ENCODE measurements around the gene IFFO2.
"Not testable (repeated sequence)": the region's sequence is repeated elsewhere in the genome, so short reads cannot be mapped to it uniquely, and the experiment has no call there.

IFFO2 gene

GRCh38 chr1:18893120-18893519 lies 63.4 kb downstream of the IFFO2 start:
- DNase-seq (ENCODE audit: low spot score) = no peak

DNA sequence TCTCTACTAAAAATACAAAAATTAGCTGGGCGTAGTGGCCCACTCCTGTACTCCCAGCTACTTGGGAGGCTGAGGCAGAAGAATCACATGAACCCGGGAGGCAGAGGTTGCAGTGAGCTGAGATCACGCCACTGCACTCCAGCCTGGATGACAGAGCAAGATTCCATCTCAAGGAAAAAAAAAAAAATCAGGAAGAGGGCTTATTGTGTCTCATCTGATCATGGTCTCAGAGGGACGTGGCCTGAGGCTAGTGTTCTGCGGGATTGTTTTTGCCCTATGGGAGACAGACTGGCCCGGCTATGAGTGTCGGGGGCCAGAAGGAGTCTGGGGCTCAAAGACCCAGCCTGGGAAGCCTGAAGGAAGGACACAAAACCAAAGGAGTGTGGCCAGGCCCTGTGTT lies 64.6 kb downstream of the IFFO2 start:
- DNase-seq (ENCODE audit: low spot score) = not testable (repeated sequence)

- DNase-seq (ENCODE audit: low spot score) = no peak
Measured at GRCh38 chr1:18891426-18891780, 65.1 kb downstream of the IFFO2 start.

DNA sequence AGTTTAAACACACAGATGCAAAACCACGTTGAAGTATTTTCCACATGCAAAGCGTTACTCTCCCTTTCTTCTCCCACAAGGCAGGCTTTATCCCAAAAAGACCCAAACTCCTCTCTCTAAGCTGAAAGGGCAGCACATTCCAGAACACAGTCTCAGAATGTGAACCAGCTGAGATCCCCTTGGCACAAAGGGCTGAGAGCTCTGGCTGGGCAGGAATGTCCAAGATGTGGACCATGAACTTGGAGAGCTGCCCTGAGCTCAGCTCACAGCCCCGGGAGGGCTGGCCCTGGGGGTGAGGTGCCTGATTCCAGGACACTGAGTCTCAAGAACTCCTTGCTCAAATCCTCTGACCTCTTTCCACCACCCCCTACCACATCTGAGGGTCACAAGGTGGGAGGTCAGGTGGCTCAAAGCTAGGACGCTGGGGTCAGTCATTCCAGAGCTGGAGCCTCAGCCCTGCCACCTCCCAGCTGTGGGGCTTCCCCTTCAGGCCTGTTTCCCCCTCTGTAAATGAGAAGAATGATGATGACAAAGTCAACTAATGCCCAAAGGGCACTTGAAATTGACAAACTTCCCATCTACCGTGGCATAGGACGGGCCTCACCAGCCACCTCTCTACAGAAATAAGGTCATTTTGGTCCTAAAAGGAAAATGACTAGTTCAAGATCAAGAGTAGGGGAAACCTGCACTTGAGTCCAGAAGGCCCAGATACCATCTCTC lies 65.6 kb downstream of the IFFO2 start:
- no peak for DNase-seq (ENCODE audit: low spot score)

- no peak for DNase-seq (ENCODE audit: low spot score)
Measured at GRCh38 chr1:18886003-18886335, 70.5 kb downstream of the IFFO2 start.

DNA sequence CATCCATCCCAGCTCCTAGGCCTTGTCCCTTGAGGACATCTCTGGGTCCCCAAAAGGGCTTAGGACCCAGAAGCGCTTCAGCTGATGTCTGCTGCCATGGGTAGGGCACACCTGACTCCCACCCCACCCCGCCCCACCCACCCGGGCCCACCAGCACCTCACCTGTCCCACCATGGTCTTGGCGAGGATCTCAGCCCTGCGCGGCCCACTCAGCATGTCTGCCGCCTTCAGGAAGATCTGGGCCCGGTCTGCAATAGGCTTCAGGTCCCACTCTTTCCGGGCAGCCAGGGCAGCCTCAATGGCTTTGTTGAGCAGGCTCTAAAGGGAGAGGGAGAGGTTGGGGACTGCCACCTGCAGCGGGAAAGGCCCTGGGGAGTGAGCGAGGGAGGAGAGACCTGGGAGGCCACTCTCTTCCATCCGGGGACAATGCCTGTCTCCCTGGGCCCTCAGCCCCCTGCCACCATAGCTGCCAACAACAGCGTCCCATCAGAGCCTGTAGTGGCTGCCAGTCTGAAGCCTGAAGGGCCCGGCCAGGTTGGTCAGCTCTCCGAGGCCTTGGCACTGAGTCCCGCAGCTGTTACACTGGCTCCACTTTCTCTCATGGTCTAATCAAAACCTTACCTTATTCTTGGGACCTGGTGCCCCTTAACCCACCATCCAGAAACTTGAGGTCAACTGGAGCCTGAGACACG lies 71.0 kb downstream of the IFFO2 start:
- DNase-seq (ENCODE audit: low spot score) = no peak

DNA sequence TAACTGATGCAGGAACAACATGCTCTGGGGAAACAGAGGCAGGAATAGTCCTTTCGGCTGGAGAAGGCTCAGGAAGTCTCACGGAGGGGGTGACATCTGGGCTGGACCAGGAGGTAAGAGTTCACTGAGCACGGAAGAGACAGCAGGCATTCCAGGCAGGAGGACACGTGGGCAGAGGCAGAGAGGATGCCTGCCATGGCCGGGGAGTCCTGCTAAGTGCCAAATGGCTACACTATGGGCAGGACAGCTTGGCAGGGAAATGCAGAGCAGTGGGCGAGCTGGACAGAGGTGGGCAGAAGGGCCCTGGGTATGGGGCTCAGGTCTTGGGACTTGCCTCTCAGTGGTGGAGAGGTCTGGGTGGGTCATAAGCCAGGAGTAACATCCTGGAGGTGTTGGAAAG lies 71.7 kb downstream of the IFFO2 start:
- no peak for DNase-seq (ENCODE audit: low spot score)

- no peak for DNase-seq (ENCODE audit: low spot score)
Measured at GRCh38 chr1:18884419-18884717, 72.1 kb downstream of the IFFO2 start.

DNA sequence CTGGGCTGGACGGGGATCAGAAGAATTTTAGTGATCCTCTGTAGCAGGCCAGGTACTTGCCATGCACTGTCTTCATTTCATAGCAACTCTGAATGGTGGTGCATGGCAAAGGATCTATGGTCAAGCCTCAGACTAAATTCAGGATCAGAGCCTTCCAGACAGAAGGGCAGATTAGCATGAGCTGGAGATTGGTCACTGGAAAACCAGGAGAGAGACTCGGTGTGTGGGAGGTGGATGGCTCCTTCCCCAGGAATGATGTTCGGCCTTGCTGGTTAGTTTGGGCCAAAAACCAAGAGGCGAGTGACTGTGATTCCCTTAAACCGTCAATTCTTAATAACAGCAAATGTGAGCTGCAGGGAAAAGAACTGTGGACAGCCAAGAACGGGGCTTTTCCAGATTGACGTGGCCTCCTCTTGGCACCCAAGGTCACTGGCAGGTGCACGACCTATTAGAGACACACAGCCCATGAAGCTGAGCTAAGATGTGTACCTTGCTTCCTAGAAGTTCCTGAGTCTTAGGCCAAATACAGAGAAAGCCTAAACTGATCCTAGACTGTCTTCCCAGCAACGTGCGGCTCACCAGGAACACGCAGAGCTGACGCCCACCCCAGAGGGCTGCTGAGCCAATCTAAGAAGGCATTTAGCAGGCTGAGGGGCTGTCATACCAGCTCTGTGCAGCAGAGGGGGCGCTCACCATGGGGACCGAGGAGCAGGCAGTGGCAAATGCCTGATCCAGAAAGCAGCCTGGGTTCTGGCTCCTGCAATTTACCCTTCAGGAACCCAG lies 72.6 kb downstream of the IFFO2 start:
- DNase-seq (ENCODE audit: low spot score) = peak; percentile 45

- DNase-seq (ENCODE audit: low spot score) = no peak
Measured at GRCh38 chr1:18883079-18883478, 73.4 kb downstream of the IFFO2 start.

DNA sequence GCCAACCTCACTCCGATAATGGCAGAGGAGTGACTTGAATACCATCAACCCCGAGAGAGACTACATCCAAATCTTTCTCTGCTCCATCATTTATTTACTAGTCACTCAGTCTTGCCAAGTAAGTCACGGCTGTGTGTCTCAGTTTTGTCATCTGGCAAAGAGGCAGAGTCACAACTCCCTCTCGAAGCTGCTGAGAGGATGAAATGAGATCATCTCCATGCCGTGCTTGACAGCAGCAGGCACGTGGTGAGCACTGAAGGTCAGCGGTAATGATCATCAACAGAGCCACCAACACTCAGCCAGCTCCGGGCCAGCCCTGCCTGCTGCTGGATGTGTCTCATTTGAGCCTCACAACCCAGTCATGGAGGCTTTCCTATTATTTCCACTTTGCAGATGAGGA lies 74.0 kb downstream of the IFFO2 start:
- no peak for DNase-seq (ENCODE audit: low spot score)

GRCh38 chr1:18881642-18882431 lies 74.6 kb downstream of the IFFO2 start:
- DNase-seq (ENCODE audit: low spot score) = no peak

DNA sequence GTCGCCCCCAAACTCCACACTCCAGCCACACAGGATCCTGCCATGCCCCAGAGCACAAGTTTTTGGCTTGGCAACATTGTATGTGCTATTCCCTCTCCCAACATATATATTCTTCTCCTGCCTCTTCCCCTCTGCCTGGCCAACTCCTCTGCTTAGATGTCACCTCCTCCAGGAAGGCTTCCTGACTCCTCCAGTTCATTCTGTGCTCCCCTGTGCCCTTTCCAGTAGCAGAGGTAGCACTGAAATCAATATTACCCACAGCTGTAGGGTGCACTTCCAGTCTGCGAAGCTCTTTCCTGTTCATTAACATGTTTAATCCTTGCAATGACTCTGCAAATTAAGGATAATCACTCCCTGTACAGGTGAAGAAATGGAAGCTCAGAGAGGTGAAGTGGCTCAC lies 75.3 kb downstream of the IFFO2 start:
- no peak for DNase-seq (ENCODE audit: low spot score)

DNA sequence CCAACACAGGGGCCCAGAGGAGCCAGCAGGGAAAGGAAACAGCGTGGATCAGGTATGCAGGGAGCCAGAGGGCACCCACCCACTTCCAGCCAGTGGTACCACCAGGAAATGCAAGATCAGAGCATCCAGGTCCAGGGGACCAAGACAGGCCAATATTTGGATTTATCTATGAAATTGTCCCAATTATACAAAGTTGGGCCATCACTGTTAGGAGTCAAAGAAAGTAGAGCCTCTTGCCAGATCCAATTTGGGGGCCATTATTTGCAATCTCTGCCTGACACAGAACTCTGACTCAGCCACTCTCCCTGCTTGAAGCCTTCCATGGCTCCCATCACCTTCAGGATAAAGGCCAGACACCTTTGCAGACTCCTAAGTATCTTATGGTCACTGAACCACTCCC lies 75.9 kb downstream of the IFFO2 start:
- no peak for DNase-seq (ENCODE audit: low spot score)

GRCh38 chr1:18879791-18880309 lies 76.6 kb downstream of the IFFO2 start:
- DNase-seq (ENCODE audit: low spot score) = no peak

DNA sequence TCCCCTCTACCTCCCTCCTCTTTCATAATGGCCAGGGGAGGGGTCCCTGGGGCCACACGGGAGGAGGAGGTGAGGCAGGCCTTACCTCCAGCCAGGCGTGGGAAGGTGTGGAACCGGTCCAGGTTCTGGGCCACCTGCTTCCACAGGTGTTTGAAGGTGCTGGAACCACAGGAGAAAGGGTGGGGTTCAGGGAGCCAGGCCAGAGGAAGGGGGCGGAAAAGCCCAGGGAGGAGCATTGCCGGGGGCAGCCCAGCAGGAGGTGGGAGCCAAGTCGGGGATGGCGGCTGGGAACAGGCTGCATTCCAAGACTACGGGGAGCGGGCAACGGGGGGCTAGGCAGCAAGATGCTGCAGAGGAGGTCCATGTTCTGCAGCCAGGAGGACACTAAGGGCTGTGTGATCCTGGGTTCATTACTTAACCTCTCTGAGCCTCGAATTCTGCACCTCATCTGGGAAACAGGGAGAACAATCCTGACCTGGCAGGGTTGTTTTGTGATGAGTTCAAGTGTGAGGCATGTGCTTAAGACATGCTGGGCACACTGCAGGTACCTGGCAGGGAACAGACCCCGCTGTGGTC lies 77.2 kb downstream of the IFFO2 start:
- no peak for DNase-seq (ENCODE audit: low spot score)

- no peak for DNase-seq (ENCODE audit: low spot score)
Measured at GRCh38 chr1:18878538-18879214, 77.8 kb downstream of the IFFO2 start.

DNA sequence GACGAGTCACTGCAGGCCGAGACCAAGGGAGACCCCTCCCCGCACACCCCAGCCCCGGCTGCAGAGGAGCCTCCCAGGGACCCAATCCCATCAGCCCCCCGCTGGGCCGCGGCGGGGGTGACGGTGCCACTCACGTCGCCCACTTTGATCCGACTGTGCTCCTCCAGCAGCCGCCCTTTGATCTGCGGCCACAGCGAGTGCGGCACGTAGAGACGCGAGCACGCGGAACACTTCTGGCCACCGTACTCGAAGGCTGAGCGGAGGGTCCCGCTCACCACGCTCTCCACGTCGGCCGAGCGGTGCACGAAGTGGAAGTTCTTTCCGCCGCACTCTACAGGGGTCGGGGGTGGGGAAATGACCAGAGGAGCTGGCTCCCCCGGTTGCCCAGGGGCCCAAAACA lies 79.2 kb downstream of the IFFO2 start:
- no peak for DNase-seq (ENCODE audit: low spot score)

GRCh38 chr1:18876210-18876609 lies 80.3 kb downstream of the IFFO2 start:
- no peak for DNase-seq (ENCODE audit: low spot score)

- DNase-seq (ENCODE audit: low spot score) = no peak
Measured at GRCh38 chr1:18875796-18876128, 80.7 kb downstream of the IFFO2 start.

GRCh38 chr1:18875107-18875795 lies 81.2 kb downstream of the IFFO2 start:
- DNase-seq (ENCODE audit: low spot score) = peak; percentile 54

Measured in LoVo (cell line).